WI38 (cell line): Measurements from ENCODE around the gene ERICH4.

ENCODE experiments used
- H3K4me3 ChIP-seq: 2 replicates; pipeline ENCODE4 v1.5.1; 2011; ENCODE audit warnings: low read depth, mild to moderate bottlenecking, control low read depth, low read length
- CTCF ChIP-seq: IDR thresholded peaks from 2 replicates; pipeline ENCODE4 v1.5.1; 2012; ENCODE audit warnings: low read depth, mild to moderate bottlenecking, control low read depth, low read length

Gene ERICH4

GRCh38 chr19:41437944-41438574 lies 4.9 kb upstream of the ERICH4 start:
- TF ChIP-seq CTCF, result no peak
- no peak overlapping the region for H3K4me3 ChIP-seq

- H3K4me3 ChIP-seq, result peak within 1 kb of the TSS; percentile 83
- no peak for TF ChIP-seq CTCF
Observed at GRCh38 chr19:41439441-41440222, 3.3 kb upstream of the ERICH4 start, which contains the start of gene DMAC2. TSS of gene DMAC2 (minus strand) at chr19:41439912. CDS start at chr19:41439899, 13 bp downstream.

- TF ChIP-seq CTCF, result no peak
- no peak overlapping the region for H3K4me3 ChIP-seq
Observed at GRCh38 chr19:41441321-41441945, 1.5 kb upstream of the ERICH4 start.

- no peak overlapping the region for H3K4me3 ChIP-seq
Observed at GRCh38 chr19:41443813-41444455, 978 bp downstream of the ERICH4 start.

GRCh38 chr19:41445575-41445974 lies 2.6 kb downstream of the ERICH4 start:
- no peak for TF ChIP-seq CTCF
- no peak overlapping the region for H3K4me3 ChIP-seq

More at GRCh38 chr19:41443813-41444455, 978 bp downstream of the ERICH4 start:
- no peak for TF ChIP-seq CTCF

GRCh38 chr19:41447732-41448332 lies 4.9 kb downstream of the ERICH4 start:
- no peak for TF ChIP-seq CTCF
- H3K4me3 ChIP-seq, result no peak overlapping the region
